ENCODE data around the gene CNTFR.
A peak's percentile ranks its signal among the peaks of the same experiment; 100 is the strongest.

CNTFR gene

GRCh38 chr9:34563262-34563661 lies 26.3 kb downstream of the CNTFR start:
- ChIA-PET CTCF (interaction anchor here (1.0 to 3.0 kb wide), 6 partner anchors 16 to 153 kb away, joined by 3 to 22 read pairs (median 4); no protein-coding TSS in a partner anchor), POLR2A (no interaction called here)
- no peak for DNase-seq (ENCODE audit: low read depth, low spot score)
- H3K4me3 ChIP-seq (ENCODE audit: low read depth, low read length), result no peak overlapping the region
- TF ChIP-seq, protein P1, sequence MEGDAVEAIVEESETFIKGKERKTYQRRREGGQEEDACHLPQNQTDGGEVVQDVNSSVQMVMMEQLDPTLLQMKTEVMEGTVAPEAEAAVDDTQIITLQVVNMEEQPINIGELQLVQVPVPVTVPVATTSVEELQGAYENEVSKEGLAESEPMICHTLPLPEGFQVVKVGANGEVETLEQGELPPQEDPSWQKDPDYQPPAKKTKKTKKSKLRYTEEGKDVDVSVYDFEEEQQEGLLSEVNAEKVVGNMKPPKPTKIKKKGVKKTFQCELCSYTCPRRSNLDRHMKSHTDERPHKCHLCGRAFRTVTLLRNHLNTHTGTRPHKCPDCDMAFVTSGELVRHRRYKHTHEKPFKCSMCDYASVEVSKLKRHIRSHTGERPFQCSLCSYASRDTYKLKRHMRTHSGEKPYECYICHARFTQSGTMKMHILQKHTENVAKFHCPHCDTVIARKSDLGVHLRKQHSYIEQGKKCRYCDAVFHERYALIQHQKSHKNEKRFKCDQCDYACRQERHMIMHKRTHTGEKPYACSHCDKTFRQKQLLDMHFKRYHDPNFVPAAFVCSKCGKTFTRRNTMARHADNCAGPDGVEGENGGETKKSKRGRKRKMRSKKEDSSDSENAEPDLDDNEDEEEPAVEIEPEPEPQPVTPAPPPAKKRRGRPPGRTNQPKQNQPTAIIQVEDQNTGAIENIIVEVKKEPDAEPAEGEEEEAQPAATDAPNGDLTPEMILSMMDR (IDR thresholded peaks at IDR 0.05; ENCODE audit: insufficient read depth, low read length, missing control alignments), result no peak

- no peak for DNase-seq (ENCODE audit: low read depth, low spot score)
- H3K4me3 ChIP-seq (ENCODE audit: low read depth, low read length), result no peak overlapping the region
- POLR2A ChIA-PET, result no interaction called here
- CTCF ChIA-PET, result interaction anchor here (0.6 to 3.0 kb wide), 6 partner anchors 11 to 152 kb away, joined by 3 to 22 read pairs (median 3); no protein-coding TSS in a partner anchor
- TF ChIP-seq, protein P1 (IDR thresholded peaks at IDR 0.05; ENCODE audit: insufficient read depth, low read length, missing control alignments), result peak; percentile 28
Observed at GRCh38 chr9:34562135-34562745, 27.3 kb downstream of the CNTFR start.

DNA sequence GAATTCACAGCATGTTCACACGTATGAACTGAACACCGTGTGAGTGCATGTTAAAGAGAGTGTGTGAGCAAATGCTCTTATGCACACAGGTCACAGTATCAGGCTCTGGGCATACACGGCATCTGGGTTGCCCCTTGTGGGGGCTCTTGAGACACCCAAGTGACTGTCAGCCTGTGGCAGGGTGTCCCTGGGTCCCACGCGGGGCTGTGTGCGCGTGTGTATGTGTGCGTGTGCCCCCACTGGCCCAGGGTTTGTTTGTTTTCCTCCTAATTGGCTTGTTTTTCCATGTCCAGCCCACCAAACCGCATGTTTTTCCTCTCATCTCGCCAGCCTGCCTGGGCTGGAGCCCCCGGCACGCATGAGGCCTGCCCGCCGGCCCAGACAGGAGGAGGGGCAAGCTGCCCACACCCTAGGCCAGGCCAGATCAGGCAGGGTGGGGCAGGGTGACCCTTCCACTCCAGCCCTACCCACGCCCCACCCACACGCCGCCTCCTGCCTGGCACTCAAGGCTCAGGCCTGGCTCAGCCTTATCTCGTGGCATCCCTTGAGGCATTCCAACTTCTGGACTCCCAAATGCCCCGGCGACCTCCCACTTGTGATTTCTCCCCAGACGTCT lies 28.8 kb downstream of the CNTFR start:
- CTCF ChIA-PET, result interaction anchor here (0.6 to 3.3 kb wide), 4 partner anchors 13 to 95 kb away, joined by 3 to 23 read pairs (median 6); no protein-coding TSS in a partner anchor
- POLR2A ChIA-PET, result no interaction called here
- TF ChIP-seq, protein P1 (IDR thresholded peaks at IDR 0.05; ENCODE audit: insufficient read depth, low read length, missing control alignments), result no peak
- no peak overlapping the region for H3K4me3 ChIP-seq (ENCODE audit: low read depth, low read length)
- DNase-seq (ENCODE audit: low read depth, low spot score), result no peak

GRCh38 chr9:34559624-34560455 lies 29.7 kb downstream of the CNTFR start:
- ChIA-PET CTCF (interaction anchor here (2.0 to 4.2 kb wide), 3 partner anchors 12 to 32 kb away, joined by 8 to 24 read pairs (median 23); no protein-coding TSS in a partner anchor), POLR2A (no interaction called here)
- TF ChIP-seq, protein P1 (IDR thresholded peaks at IDR 0.05; ENCODE audit: insufficient read depth, low read length, missing control alignments), result no peak
- DNase-seq (ENCODE audit: low read depth, low spot score), result no peak
- H3K4me3 ChIP-seq (ENCODE audit: low read depth, low read length), result no peak overlapping the region

DNA sequence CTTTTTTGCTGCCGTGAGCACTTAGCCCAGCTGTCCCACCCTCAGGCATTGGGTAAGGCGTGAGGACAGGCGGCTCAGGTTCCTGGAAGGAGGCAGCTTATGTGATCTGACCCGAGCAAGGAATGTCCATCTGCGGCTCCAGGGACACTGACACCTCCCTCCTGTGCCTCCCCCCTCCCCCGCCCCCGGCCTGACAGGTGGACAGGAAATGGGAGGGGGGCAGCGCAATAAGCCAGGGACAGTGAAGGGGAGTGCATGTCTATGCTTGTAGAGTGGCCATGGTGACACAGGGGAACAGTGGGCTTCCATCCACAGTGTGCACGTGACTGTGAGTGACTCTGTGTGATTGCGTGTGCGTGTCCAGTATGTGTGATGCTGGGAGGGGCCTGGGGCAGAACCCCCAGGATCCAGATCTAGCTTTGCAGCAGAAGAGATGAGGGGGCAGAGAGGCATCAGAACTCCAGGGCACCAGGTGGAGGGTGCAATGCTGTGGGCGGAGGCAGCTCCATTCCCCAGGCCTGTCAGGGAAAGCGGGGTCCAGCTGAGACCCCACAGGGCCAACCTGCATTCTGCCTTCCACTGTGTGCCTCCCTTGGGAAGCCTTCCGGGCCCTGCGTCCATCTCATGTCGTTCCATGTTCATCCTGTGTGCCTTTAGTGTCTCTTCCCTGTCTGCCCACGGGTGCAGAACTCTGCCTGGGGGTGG lies 30.5 kb downstream of the CNTFR start:
- TF ChIP-seq, protein P1 (IDR thresholded peaks at IDR 0.05; ENCODE audit: insufficient read depth, low read length, missing control alignments), result no peak
- DNase-seq (ENCODE audit: low read depth, low spot score), result no peak
- no peak overlapping the region for H3K4me3 ChIP-seq (ENCODE audit: low read depth, low read length)
- CTCF ChIA-PET, result interaction anchor here (1.1 to 4.2 kb wide), 5 partner anchors 9 to 75 kb away, joined by 3 to 24 read pairs (median 4); no protein-coding TSS in a partner anchor
- POLR2A ChIA-PET, result no interaction called here
